Adrenal gland (tissue), 5 donors: ENCODE data around the gene AGXT.

Experiments
- POLR2A ChIP-seq, 2 donors: fragments of 450-650 bp; IDR thresholded peaks; one replicate each; pipeline ENCODE4 v1.6.1; 2017; ENCODE audit warnings: antibody characterized with exemption in 2 of 2, mild to moderate bottlenecking in 2 of 2, moderate library complexity in 1 of 2
- TF ChIP-seq, protein P1 (sequence below), 6 experiments: fragments of 450-650 bp in 4 of 6; fragments of 200-600 bp in 2 of 6; sonication (generic) in 1 of 6; IDR thresholded peaks; 1 replicate in 5 of 6; 2 replicates in 1 of 6; pipeline versions ENCODE4 v1.5.1 to v1.8.0; 2016 to 2021; ENCODE audit warnings: antibody characterized with exemption in 6 of 6, mild to moderate bottlenecking in 2 of 6, moderate library complexity in 1 of 6
- donor health status: DM: no; HTN: no; CAD: no.

DNA sequence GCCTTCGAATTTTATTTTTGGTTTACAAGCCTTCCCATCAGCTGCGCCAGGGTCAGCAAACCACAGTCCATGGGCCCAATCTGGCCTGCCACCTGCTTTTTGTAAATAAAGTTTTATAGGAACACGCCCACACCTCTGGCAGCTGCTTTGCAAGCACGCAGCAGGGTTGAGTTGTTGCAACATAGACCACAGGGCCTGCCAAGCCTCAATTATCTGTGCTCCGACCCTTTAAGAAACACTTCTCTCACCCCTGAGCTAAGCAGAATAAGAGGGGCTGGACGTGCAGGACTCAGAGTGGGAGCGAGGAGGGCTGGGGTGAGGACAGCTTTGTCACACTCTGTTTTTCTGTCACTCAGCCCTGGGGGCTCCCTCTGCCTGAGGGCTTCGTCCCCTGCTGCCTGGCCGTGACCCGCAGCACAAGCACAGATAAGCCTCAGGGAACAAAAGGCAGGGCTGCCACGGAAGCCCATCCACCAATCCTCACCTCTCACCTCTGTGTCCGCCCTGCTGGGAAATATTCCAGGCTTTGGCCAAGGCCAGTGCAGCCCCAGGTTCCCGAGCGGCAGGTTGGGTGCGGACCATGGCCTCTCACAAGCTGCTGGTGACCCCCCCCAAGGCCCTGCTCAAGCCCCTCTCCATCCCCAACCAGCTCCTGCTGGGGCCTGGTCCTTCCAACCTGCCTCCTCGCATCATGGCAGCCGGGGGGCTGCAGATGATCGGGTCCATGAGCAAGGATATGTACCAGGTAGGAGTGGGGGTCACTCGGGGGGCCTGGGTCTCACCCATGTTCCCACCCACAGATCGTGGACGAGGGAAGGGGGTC is at the start of gene AGXT:
- TF ChIP-seq, protein P1, sequence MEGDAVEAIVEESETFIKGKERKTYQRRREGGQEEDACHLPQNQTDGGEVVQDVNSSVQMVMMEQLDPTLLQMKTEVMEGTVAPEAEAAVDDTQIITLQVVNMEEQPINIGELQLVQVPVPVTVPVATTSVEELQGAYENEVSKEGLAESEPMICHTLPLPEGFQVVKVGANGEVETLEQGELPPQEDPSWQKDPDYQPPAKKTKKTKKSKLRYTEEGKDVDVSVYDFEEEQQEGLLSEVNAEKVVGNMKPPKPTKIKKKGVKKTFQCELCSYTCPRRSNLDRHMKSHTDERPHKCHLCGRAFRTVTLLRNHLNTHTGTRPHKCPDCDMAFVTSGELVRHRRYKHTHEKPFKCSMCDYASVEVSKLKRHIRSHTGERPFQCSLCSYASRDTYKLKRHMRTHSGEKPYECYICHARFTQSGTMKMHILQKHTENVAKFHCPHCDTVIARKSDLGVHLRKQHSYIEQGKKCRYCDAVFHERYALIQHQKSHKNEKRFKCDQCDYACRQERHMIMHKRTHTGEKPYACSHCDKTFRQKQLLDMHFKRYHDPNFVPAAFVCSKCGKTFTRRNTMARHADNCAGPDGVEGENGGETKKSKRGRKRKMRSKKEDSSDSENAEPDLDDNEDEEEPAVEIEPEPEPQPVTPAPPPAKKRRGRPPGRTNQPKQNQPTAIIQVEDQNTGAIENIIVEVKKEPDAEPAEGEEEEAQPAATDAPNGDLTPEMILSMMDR (IDR thresholded peaks at IDR 0.05) = no peak
- no peak for TF ChIP-seq POLR2A (IDR thresholded peaks at IDR 0.05)
